ENCODE results near the gene RNF13.

RNF13 gene

DNA sequence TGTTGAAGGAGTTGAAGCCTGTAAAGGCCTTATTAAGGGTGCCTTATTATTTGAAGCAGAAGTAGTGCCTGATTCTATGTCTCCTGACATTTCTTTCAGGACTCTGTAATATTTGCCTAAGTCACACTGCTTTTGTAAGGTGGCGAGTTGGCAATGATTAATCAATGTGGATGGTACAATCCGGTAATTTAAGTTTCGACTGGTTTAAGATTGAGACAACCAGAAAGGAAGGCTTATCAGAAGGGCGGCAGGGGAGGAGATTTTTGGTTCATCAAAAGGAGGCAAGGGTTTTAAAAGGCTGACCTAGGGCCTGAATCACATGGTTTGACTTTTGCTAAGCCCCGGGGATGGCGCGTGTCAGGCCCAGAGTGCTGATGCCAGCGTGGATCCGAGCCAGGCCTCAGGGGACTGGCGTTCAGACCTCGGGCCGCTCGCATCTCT lies 830 bp upstream of the RNF13 start:
- TF ChIP-seq CREB1 (IDR thresholded peaks at IDR 0.05; ENCODE audit: low read depth) (no peak), NFIC (IDR thresholded peaks at IDR 0.05) (no peak; the same call in 1 of the 2 replicates), FOXM1 (IDR thresholded peaks at IDR 0.05; ENCODE audit: borderline replicate concordance, low read depth) (no peak), MAX (IDR thresholded peaks at IDR 0.05) (no peak), EGR1 (IDR thresholded peaks at IDR 0.05) (no peak), RAD21 (IDR thresholded peaks at IDR 0.05; ENCODE audit: low read depth) (no peak), TAF1 (IDR thresholded peaks at IDR 0.05; ENCODE audit: low read depth) (no peak), ZBTB7A (IDR thresholded peaks at IDR 0.05; ENCODE audit: low read depth) (no peak), CEBPB (IDR thresholded peaks at IDR 0.05) (no peak), TEAD4 (IDR thresholded peaks at IDR 0.05) (no peak), USF1 (IDR thresholded peaks at IDR 0.05) (no peak), EP300 (IDR thresholded peaks at IDR 0.05; ENCODE audit: borderline replicate concordance) (no peak), TCF12 (IDR thresholded peaks at IDR 0.05; ENCODE audit: low read depth) (no peak), YY1 (IDR thresholded peaks at IDR 0.05; ENCODE audit: low read depth) (no peak)
- TF ChIP-seq, protein P1, sequence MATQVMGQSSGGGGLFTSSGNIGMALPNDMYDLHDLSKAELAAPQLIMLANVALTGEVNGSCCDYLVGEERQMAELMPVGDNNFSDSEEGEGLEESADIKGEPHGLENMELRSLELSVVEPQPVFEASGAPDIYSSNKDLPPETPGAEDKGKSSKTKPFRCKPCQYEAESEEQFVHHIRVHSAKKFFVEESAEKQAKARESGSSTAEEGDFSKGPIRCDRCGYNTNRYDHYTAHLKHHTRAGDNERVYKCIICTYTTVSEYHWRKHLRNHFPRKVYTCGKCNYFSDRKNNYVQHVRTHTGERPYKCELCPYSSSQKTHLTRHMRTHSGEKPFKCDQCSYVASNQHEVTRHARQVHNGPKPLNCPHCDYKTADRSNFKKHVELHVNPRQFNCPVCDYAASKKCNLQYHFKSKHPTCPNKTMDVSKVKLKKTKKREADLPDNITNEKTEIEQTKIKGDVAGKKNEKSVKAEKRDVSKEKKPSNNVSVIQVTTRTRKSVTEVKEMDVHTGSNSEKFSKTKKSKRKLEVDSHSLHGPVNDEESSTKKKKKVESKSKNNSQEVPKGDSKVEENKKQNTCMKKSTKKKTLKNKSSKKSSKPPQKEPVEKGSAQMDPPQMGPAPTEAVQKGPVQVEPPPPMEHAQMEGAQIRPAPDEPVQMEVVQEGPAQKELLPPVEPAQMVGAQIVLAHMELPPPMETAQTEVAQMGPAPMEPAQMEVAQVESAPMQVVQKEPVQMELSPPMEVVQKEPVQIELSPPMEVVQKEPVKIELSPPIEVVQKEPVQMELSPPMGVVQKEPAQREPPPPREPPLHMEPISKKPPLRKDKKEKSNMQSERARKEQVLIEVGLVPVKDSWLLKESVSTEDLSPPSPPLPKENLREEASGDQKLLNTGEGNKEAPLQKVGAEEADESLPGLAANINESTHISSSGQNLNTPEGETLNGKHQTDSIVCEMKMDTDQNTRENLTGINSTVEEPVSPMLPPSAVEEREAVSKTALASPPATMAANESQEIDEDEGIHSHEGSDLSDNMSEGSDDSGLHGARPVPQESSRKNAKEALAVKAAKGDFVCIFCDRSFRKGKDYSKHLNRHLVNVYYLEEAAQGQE (IDR thresholded peaks at IDR 0.05; ENCODE audit: low read depth), result no peak

DNA sequence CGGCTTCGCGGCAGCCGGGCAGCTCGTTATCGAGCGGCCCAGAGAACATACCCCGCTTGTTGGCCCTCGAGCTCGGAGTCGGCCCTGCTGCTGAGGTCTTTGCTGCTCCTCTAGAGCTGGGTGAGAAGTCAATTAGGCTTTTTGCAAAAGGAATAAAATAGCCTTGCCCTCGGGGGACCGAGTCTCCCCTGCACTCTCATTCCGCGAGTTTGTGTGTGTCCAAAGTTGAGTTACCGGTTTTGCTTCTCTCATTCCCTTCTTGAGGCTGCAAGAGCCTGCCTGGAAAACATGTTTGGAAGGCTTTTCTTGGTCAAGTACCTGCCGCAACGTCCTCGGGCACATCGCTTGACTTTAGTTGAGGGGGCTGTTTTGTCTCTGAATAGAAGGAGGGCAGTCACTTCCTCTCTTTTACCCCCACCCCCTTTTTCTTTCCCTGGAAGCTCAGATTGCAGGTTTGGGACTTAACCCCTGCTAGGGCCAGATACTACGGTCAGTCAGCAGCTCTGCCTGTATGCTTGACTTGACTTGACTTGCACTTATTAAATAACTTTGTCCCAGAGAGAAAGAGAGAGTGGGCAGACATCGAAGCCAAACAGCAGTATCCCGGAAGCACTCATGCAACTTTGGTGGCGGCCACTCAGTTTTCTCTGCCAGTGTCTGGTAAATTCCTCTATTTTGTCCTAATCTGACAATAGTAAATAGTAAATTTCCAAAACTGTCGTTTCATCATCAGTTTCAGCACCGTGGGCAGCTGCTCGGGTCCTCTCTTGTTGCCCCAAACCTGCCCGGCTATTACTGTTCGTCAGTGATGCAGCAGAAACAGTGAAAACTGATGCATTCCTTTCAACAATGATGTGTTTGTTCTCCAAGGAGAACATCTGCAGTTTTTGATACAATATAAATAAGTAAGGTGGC lies 609 bp downstream of the RNF13 start:
- TF ChIP-seq RAD21 (IDR thresholded peaks at IDR 0.05; ENCODE audit: low read depth) (no peak), CREB1 (IDR thresholded peaks at IDR 0.05; ENCODE audit: low read depth) (no peak), EGR1 (IDR thresholded peaks at IDR 0.05) (no peak), CEBPB (IDR thresholded peaks at IDR 0.05) (no peak; the same call in 1 of the 2 replicates), TCF12 (IDR thresholded peaks at IDR 0.05; ENCODE audit: low read depth) (no peak), MAX (IDR thresholded peaks at IDR 0.05) (no peak), YY1 (IDR thresholded peaks at IDR 0.05; ENCODE audit: low read depth) (no peak), EP300 (IDR thresholded peaks at IDR 0.05; ENCODE audit: borderline replicate concordance) (no peak), USF1 (IDR thresholded peaks at IDR 0.05) (no peak), TEAD4 (IDR thresholded peaks at IDR 0.05) (peak; percentile 27; the same call in 1 of the 2 replicates), TAF1 (IDR thresholded peaks at IDR 0.05; ENCODE audit: low read depth) (no peak)
- TF ChIP-seq, protein P1 (IDR thresholded peaks at IDR 0.05; ENCODE audit: low read depth), result peak; percentile 84

DNA sequence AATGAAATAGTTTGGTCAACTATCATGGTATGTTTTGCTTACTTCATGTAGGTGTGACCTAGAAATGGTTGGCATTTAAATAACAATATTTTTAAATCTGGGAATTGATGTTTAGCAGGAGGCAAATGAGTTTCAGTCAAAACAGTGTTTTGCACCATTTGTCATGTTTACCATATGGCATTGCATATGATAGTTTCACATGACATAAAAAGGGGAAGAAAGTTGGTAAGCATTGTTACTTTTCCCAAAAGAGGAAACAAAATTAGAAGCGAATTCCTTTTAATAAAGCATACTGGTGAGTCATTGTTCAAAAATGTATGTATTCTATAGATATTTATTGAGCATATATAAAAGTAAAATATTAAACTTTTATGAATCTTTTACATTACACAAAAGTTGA lies 2.3 kb downstream of the RNF13 start:
- TF ChIP-seq RAD21 (IDR thresholded peaks at IDR 0.05; ENCODE audit: low read depth) (no peak), CREB1 (IDR thresholded peaks at IDR 0.05; ENCODE audit: low read depth) (no peak), ZBTB7A (IDR thresholded peaks at IDR 0.05; ENCODE audit: low read depth) (no peak), TAF1 (IDR thresholded peaks at IDR 0.05; ENCODE audit: low read depth) (no peak), FOXM1 (IDR thresholded peaks at IDR 0.05; ENCODE audit: borderline replicate concordance, low read depth) (no peak), YY1 (IDR thresholded peaks at IDR 0.05; ENCODE audit: low read depth) (no peak), CEBPB (IDR thresholded peaks at IDR 0.05) (no peak), TCF12 (IDR thresholded peaks at IDR 0.05; ENCODE audit: low read depth) (no peak), EP300 (IDR thresholded peaks at IDR 0.05; ENCODE audit: borderline replicate concordance) (no peak), USF1 (IDR thresholded peaks at IDR 0.05) (no peak), TEAD4 (IDR thresholded peaks at IDR 0.05) (no peak), EGR1 (IDR thresholded peaks at IDR 0.05) (no peak), MAX (IDR thresholded peaks at IDR 0.05) (no peak)
- TF ChIP-seq, protein P1 (IDR thresholded peaks at IDR 0.05; ENCODE audit: low read depth), result no peak
